Fibroblast of skin of left biceps (primary cell): ENCODE results near the gene ELK4.
"Not testable (repeated sequence)": the region's sequence is repeated elsewhere in the genome, so short reads cannot be mapped to it uniquely, and the experiment has no call there.

ENCODE experiments used
- DNase-seq, 2 experiments: peaks; one replicate each; pipeline ENCODE4 v3.0.0-alpha.2; 2013; ENCODE audit warnings: low read depth in 2 of 2

Gene ELK4

DNA sequence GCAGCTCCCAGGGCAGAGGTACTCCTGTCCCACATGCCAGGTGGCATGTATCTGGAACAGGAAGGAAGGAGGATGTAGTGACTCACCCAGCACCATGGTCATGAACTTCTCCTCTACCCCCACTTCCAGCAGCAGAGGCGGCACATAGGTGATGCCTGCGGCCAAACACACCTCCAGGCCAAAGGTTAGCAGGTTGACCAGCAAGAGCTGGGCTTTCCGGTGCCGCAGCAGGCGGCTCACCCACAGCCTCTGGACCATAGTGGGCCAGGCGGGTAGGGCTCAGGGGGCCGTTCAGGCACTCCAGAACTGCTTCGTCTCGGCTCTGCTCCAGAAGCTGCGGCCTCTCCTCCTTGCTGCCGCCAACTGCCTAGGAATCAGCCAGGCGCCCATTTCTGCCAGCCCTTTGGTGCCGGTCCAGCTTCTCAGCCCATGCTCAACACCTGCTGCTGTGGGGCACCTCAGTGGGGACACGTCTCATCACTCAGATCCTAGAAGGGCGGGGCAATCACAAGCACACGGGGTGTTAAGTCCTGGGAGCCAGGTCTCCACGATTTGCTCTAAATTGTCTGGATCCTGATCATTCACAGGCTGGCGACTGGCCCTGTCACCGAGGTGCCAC is 32.7 kb upstream of the ELK4 start:
- DNase-seq: no peak

GRCh38 chr1:205663286-205663936 is 31.6 kb upstream of the ELK4 start:
- DNase-seq: no peak

DNA sequence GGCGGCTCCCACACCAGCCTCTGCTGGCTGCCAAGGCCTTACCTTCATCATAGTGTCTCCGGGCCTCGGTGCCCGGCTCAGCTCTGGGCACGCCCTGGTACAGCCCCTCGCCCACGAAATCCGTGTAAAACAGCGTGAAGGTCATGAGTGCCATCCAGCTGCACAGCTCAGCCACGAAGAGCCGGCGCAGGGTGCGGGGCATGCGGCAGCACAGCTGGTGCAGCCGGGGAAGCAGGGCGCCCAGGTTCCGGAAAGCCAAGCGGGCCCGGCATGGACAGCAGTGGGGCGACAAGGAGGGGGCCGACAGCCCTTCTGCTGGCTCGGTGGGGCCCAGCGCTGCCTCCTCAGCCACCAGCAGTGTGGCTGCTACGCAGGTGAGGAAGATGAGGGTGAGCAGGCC is 31.0 kb upstream of the ELK4 start:
- no peak for DNase-seq

GRCh38 chr1:205662135-205662738 is 30.4 kb upstream of the ELK4 start:
- no peak for DNase-seq

- DNase-seq: no peak
Observed at GRCh38 chr1:205661429-205662134, 29.8 kb upstream of the ELK4 start.

DNA sequence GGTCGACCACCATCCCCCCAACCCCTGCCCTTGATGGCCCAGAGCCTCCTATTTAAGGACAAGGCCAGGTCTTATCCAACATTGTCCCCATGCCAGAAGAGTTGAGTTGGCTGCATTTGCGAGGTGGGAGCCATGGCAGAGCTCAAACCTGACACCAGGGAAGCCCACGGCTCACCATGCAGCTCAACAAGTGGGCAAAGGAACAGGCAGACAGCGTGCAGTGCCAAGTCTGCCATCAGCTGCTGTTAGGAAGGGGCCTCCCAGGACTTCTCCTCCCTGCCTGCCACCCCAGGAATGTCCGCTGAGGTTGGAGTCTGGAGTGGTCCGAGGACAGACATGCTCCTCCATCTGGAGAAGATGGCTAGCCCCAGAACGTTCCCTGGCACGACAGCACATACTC is 28.6 kb upstream of the ELK4 start:
- DNase-seq: no peak

- peak in 1 of 2 experiments; percentile 17 for DNase-seq
Observed at GRCh38 chr1:205658943-205659581, 27.3 kb upstream of the ELK4 start.

- DNase-seq: no peak
Observed at GRCh38 chr1:205656236-205656635, 24.4 kb upstream of the ELK4 start.

GRCh38 chr1:205652984-205653383 is 21.2 kb upstream of the ELK4 start:
- no peak for DNase-seq

DNA sequence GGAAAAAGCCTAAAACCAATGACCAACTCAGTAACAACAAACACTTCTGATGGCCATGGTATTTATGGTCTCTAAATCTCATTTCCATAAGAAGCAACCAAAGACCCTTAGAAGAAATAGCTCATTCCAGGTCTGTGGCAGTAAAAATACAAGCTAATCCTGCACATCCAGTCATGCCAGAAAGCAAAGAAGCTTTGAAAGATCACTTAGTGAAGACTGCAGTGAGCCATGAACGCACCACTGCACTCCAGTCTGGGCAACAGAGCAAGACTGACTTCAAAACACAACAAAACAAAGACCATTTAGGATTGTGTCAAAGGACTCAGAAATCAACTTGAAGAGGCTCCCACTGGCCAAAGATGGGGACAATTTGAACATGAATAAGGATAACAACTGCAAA is 18.4 kb upstream of the ELK4 start:
- no peak for DNase-seq

DNA sequence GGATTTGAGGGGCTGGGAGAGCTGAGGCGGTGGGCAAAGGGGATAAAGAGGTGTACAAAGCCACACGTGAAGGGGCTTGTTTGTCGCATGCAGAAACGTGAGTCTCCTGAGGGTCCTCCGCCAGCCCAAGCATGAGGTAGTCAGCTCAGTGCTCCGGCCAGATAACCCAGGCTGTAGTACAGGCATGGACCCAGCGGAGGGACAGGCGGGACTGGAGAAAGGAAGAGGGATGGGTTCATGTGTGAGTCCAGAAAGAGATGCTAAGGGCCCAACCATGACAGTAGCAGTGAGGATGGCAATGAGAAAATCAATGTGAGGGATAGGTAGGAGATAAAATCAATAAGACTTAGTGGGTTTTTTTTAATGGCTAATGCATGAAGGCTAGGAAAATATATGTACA is 13.7 kb upstream of the ELK4 start:
- DNase-seq: no peak

DNA sequence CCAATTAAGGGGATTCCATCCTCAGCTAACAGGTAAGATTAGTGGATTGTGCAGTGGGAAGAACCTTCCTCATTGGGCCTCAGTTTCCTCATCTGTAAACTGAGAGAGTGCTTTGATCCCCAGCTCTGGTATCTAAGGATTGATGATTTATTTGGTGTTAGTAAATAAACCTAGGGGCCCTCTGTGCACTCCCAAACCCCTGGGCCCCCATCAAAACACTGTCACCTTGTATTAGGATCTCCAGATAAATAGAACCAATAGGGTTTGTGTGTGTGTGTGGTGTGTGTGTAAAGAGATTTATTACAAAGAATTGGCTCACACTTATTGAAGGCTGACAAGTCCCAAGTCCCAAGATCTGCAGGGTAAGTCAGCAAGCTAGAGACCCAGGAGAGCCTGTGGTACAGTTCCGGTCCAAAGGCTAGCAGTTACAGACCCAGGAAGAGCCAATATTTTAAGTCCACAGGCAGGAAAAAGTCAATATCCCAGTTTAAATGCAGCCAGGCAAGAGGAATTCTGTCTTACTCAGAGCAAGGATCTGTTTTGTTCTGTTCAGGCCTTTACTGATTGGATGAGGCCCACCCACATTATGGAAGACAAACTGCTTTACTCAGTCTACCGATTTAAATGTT is 11.0 kb upstream of the ELK4 start:
- no peak for DNase-seq

- DNase-seq: no peak
Observed at GRCh38 chr1:205639567-205639966, 7.8 kb upstream of the ELK4 start.

DNA sequence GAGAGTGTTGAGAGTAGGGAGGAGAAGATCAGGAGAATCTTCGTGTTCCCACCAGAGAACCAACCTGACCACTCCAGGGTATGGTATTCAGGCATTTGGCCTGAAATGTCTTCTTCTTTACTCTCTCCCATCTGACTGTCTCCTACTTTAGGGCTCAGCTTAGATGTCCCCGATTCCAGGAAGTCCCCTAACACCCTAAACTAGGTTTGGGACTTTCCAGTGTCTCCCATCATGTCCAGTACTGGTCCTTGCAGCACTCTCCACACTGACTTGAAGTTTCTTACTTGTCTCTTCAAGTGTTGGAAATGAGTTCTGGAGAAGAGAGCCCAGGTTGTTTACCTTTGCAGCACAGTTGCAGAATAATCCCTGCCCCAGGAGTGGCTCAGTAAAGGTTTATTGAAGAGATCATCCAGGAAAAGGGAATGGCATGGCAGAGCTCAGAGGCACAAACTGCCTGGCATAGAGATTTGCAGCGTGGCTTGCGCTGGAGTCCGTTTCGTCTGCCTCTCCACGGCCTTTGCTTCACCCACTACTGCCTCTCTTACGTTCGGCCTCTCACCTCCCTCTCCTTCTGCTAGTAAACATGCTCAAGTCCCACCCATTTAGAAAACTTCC is 6.2 kb upstream of the ELK4 start:
- DNase-seq: no peak

- no peak for DNase-seq
Observed at GRCh38 chr1:205636732-205637131, 4.9 kb upstream of the ELK4 start.

- not testable (repeated sequence) for DNase-seq
Observed at GRCh38 chr1:205636138-205636530, 4.3 kb upstream of the ELK4 start.

- DNase-seq: no peak
Observed at GRCh38 chr1:205633421-205633976, 1.7 kb upstream of the ELK4 start.

DNA sequence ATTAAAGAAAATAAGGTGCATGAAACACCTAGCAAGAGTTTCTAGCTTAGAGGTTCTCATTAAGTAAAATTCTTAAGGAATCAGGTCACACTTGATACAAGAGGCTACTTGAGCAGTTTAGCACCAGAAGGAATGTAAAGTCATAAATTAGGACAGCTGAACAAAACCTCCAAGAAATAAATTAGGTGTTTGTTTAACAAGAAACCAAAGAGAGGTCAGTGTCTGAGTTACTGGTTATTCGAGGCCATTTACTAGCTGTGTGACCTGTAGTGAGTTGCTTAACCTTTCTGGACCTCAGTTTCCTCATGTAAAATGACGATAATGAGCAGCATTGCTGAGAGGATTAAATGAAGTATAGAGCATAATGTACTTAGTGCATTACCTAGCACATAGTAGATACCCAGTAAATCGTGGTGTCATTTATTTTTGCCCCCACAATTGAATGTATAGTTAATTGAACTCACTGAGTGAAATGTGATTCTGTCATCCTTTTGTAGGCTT is 908 bp upstream of the ELK4 start:
- no peak for DNase-seq

DNA sequence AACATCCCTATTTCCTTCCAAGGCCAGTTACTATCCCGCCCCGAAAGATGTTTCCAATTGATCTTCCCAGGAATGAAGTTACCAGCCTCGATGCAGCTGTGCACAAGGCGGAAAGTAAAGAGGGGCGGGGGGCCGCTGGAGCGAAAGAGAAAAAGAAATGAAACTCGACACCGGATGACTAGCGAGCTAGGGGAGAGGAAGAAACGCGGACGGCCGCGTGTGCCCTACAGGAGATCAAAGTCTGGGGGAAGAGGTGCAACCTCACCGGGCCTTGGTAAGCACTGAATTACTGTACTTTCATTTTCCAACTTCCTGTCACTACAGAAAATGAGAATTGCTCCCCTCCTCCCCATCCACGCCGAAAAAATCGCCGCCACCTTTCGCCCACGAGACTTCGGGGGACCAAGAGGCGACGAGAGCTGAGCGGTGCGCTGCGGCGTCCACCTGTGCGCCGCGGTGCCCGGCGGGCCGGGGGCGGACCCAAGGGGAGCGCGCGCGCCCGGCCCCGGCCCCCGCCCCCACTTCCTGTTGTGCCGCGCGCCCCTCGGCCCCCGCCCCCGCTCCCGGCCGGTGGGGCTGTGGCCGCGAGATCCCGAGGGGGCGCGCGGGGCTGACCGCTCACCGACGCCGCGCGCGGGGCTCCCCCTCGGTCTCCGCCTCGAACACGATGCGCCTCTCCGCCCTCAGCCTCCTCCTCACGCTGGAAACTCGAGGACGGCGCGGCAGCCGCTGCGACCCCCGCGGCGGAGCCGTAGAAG is 622 bp downstream of the ELK4 start:
- DNase-seq: peak; percentile 36 to 37

GRCh38 chr1:205630651-205631009 is 1.2 kb downstream of the ELK4 start:
- DNase-seq: no peak
